Activated B cell treated with CpG ODN at 0.5 μM for 24 hours (primary cell): ENCODE data around the gene GNG7. TPM values are rescaled to one million over a fixed set of nuclear protein-coding genes. Genes with fewer than 3 reads are reported as not detected.
A peak's percentile ranks its signal among the peaks of the same experiment; 100 is the strongest.
"Not testable (repeated sequence)": the region's sequence is repeated elsewhere in the genome, so short reads cannot be mapped to it uniquely, and the experiment has no call there.

Experiments used
- ATAC-seq: fragments of 200-7000 bp; cut with Tn5 transposase; one replicate; pipeline ENCODE4 v1.10.0; 2021; ENCODE audit warnings: low read depth, mild to moderate bottlenecking, moderate library complexity
- CTCF ChIA-PET: fragments of 350-600 bp; sonication (Branson Sonifier 250); formaldehyde crosslinking; loops from one replicate; lab custom pipeline; 2021; ENCODE audit warnings: antibody characterized with exemption; lab: Charles Lee
- POLR2A ChIA-PET: fragments of 350-600 bp; sonication (Branson Sonifier 250); formaldehyde crosslinking; loops from one replicate; lab custom pipeline; 2021; ENCODE audit warnings: antibody characterized with exemption; lab: Charles Lee
- DNase-seq: peaks from one replicate; pipeline ENCODE4 v3.0.0; 2022
- H3K27ac Mint-ChIP-seq: one replicate; pipeline ENCODE4 v1.8.0; 2020; ENCODE audit warnings: mixed read lengths
- H3K27me3 Mint-ChIP-seq: one replicate; pipeline ENCODE4 v1.8.0; 2021; ENCODE audit warnings: mixed read lengths
- H3K36me3 Mint-ChIP-seq: one replicate; pipeline ENCODE4 v1.8.0; 2021; ENCODE audit warnings: low read depth, mixed read lengths
- H3K4me1 Mint-ChIP-seq: one replicate; pipeline ENCODE4 v1.8.0; 2021; ENCODE audit warnings: mixed read lengths
- H3K4me3 Mint-ChIP-seq: one replicate; pipeline ENCODE4 v1.8.0; 2020; ENCODE audit warnings: mild to moderate bottlenecking, mixed read lengths
- H3K9me3 Mint-ChIP-seq: one replicate; pipeline ENCODE4 v1.8.0; 2020; ENCODE audit warnings: mixed read lengths
- intact Hi-C: fragments of 100-400 bp; cut with micrococcal nuclease; formaldehyde crosslinking; loops from one replicate; pipeline ENCODE4 v1.15.1; 2024
- total RNA-seq: library from RNA; stranded (reverse); gene quantifications from 2 replicates; pipeline ENCODE4 v1.2.3, GENCODE V29; 2022
- TF ChIP-seq, protein P1 (sequence below): fragments of 200-600 bp; IDR thresholded peaks from one replicate; pipeline ENCODE4 v1.8.0; 2022; ENCODE audit warnings: antibody characterized with exemption, mild to moderate bottlenecking

GNG7 gene
- total RNA-seq, 1 donor from 2014 or later = 35.4 TPM

DNA sequence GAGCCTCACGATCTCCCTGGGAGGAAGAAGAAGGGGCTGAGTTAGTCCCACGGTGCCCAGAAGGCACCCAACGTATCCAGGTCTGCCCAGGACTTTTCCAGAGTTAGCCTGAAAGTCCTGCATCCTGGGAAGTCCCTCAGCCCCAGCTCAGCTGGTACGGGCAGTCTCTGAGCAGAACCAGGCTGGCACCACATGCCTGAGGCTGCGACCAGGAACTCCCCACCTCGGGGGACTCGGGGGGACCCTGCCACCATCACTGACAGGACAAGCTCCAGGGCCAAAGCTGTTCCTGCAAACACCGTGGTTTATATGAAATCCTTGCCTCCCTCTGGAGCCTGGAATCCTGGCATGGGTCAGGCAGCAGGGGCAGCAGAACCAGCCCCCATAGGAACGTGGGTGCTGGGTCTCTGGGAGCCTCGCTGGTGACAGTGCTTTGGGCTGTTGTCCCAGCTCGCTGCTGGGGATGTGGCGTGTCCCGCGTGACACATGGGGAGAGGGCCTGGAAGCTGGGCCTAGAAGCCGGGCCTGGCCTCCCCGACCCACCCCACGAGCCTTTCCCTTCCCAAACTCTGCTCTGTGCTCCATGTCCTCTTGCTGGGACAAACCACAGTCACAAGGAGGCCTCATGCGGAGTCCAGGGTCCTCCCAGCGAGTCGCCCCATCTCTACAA, 55.5 kb downstream of the GNG7 start:
- DNase-seq (no peak), ATAC-seq (no peak)
- intact Hi-C loops = no loop called here
- ChIA-PET POLR2A (interaction anchor here (0.7 kb wide), 1 partner anchor 168 kb away, joined by 9 read pairs; no protein-coding TSS in a partner anchor), CTCF (interaction anchor here (1.2 to 4.0 kb wide), 3 partner anchors 76 to 173 kb away, joined by 3 to 161 read pairs (median 9); no protein-coding TSS in a partner anchor)
- Mint-ChIP-seq H3K4me3 (no peak overlapping the region), H3K27ac (no peak overlapping the region), H3K27me3 (no peaks in the 10 kb centered on the region), H3K36me3 (peaks cover 37% of the 10 kb centered on the region), H3K4me1 (peaks cover 39% of the 10 kb centered on the region), H3K9me3 (no peaks in the 10 kb centered on the region)
- TF ChIP-seq, protein P1, sequence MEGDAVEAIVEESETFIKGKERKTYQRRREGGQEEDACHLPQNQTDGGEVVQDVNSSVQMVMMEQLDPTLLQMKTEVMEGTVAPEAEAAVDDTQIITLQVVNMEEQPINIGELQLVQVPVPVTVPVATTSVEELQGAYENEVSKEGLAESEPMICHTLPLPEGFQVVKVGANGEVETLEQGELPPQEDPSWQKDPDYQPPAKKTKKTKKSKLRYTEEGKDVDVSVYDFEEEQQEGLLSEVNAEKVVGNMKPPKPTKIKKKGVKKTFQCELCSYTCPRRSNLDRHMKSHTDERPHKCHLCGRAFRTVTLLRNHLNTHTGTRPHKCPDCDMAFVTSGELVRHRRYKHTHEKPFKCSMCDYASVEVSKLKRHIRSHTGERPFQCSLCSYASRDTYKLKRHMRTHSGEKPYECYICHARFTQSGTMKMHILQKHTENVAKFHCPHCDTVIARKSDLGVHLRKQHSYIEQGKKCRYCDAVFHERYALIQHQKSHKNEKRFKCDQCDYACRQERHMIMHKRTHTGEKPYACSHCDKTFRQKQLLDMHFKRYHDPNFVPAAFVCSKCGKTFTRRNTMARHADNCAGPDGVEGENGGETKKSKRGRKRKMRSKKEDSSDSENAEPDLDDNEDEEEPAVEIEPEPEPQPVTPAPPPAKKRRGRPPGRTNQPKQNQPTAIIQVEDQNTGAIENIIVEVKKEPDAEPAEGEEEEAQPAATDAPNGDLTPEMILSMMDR = no peak

DNA sequence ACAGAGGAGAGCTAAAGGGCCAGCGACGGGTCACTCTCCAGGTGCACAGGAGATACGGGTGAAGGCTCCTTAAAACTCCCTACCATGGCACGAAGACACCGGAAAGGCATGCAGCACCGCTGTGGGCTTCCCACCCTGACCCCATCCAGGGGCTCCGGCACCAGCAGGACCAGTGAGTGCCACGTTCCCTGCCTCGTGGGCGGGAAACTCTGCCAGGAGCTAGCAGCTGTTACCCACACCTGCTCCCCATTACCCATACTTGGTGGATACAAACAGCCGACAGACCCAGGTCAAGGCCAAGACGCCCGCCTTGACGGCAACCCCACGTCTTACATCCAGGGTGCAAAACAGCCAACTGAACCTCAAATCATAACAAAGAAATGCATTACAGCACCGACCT, 56.7 kb downstream of the GNG7 start:
- Mint-ChIP-seq H3K9me3 (no peaks in the 10 kb centered on the region), H3K36me3 (peaks cover 42% of the 10 kb centered on the region), H3K27me3 (no peaks in the 10 kb centered on the region), H3K4me1 (peaks cover 44% of the 10 kb centered on the region), H3K4me3 (no peak overlapping the region), H3K27ac (peak overlapping the region; percentile 52)
- no peak for ATAC-seq
- no peak for DNase-seq
- intact Hi-C loops = no loop called here
- TF ChIP-seq, protein P1 = no peak
- CTCF ChIA-PET = interaction anchor here (1.1 to 4.0 kb wide), 2 partner anchors 103 to 105 kb away, joined by 4 to 161 read pairs; no protein-coding TSS in a partner anchor
- POLR2A ChIA-PET = no interaction called here

- POLR2A ChIA-PET, intact Hi-C loops, H3K4me3 Mint-ChIP-seq, H3K27me3 Mint-ChIP-seq, ATAC-seq, DNase-seq, CTCF ChIA-PET, H3K9me3 Mint-ChIP-seq, H3K27ac Mint-ChIP-seq: not testable (repeated sequence)
- H3K4me1 Mint-ChIP-seq = peaks cover 54% of the 10 kb centered on the region
- peaks cover 32% of the 10 kb centered on the region for H3K36me3 Mint-ChIP-seq
Observed at GRCh38 chr19:2643123-2643737, 59.3 kb downstream of the GNG7 start.

DNA sequence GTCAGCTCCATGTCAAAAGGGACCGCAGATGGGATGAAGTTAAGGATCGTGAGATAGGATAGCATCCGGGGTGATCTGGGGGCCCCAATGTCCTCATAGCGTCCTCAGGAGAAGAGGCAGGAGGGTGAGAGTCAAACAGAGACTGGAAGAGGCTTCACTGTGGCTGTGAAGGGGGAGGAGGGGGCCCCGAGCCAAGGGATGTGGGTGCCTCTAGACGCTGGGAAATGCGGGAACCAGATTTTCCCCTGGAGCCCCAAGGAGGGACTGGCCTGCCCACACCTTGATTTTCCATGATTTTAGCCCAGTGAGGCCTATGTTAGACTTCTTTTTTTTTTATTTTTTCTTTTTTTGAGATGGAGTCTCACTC, 61.2 kb downstream of the GNG7 start:
- ChIA-PET CTCF (interaction anchor here (1.2 to 14.6 kb wide), 2 partner anchors 13 to 26 kb away, joined by 3 to 336 read pairs; no protein-coding TSS in a partner anchor), POLR2A (interaction anchor here (0.5 to 1.3 kb wide), 3 partner anchors 93 to 352 kb away, joined by 4 to 8 read pairs (median 5); partner anchors contain the start of gene GADD45B)
- Mint-ChIP-seq H3K4me1 (peaks cover 72% of the 10 kb centered on the region), H3K27me3 (no peaks in the 10 kb centered on the region), H3K27ac (peak overlapping the region; percentile 65), H3K4me3 (no peak overlapping the region), H3K9me3 (no peaks in the 10 kb centered on the region), H3K36me3 (peaks cover 32% of the 10 kb centered on the region)
- ATAC-seq (no peak), DNase-seq (no peak)
- intact Hi-C loops = no loop called here
- TF ChIP-seq, protein P1 = no peak

DNA sequence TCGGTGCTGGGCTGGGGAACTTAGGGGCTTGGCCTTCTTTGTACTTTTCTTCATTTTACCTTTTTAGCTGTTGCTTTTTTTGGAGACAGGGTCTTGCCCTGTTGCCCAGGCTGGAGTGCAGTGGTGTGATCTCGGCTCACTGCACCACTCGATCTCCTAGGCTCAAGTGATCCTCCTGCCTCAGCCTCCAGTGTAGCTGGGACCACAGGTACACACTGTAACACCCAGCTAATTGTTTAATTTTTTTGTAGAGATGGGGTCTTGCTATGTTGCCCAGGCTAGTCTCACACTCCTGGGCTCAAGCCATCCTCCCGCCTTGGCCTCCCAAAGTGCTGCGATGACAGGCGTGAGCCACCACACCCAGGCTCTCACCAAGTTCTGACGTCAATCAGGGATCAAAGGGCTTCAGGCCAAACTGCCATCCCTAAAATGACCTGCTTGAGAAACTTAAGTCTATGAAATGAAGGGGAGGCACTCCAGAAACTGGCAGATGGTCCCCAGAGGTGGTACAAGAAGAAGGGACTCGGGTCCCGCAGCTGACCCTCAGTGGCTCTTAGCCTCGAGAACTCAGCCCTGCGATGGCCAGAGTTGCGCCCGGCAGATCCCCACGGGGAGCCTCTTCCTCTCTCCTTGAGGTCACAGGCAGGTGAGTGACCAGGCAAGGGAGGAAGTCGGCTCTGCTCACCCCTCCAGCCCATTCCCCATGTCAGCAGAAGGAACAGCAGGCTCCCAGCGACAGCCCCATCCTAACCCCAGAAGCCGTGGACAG, 61.7 kb downstream of the GNG7 start:
- no peaks in the 10 kb centered on the region for H3K27me3 Mint-ChIP-seq
- ATAC-seq (no peak), DNase-seq (no peak)
- H3K9me3 Mint-ChIP-seq = no peaks in the 10 kb centered on the region
- peaks cover 74% of the 10 kb centered on the region for H3K4me1 Mint-ChIP-seq
- intact Hi-C loops = no loop called here
- H3K4me3 Mint-ChIP-seq = no peak overlapping the region
- TF ChIP-seq, protein P1 = no peak
- ChIA-PET POLR2A (interaction anchor here (0.5 to 0.6 kb wide), 3 partner anchors 33 to 351 kb away, joined by 3 to 5 read pairs (median 4); no protein-coding TSS in a partner anchor), CTCF (interaction anchor here (14.6 kb wide), 1 partner anchor 25 kb away, joined by 336 read pairs; no protein-coding TSS in a partner anchor)
- peak overlapping the region; percentile 65 for H3K27ac Mint-ChIP-seq
- H3K36me3 Mint-ChIP-seq = peaks cover 27% of the 10 kb centered on the region
